GM21786 (cell line): ENCODE results near the gene SPATA31A5.
"Not testable (repeated sequence)": the region's sequence is repeated elsewhere in the genome, so short reads cannot be mapped to it uniquely, and the experiment has no call there.

Experiments
- ATAC-seq: cut with Tn5 transposase; IDR thresholded peaks from one replicate; pipeline ENCODE4 v1.9.1; 2021; ENCODE audit not compliant: unreplicated experiment

Gene SPATA31A5

GRCh38 chr9:60914107-60914506, at the start of gene SPATA31A5:
Gene SPATA31A5, plus strand, starts transcription at chr9:60914407. Its CDS starts 29 bp downstream, at chr9:60914436.
- not testable (repeated sequence) for ATAC-seq

GRCh38 chr9:60962990-60963350, 48.8 kb downstream of the SPATA31A5 start:
- not testable (repeated sequence) for ATAC-seq

GRCh38 chr9:60966382-60966781, 52.2 kb downstream of the SPATA31A5 start:
- not testable (repeated sequence) for ATAC-seq
